GM12865 (cell line): Measurements from ENCODE around the gene SMAP1.
"Not testable (repeated sequence)": the region's sequence is repeated elsewhere in the genome, so short reads cannot be mapped to it uniquely, and the experiment has no call there.

ENCODE experiments used
- DNase-seq: peaks from one replicate; pipeline ENCODE4 v3.0.0; 2010; ENCODE audit warnings: low read depth
- H3K4me3 ChIP-seq: 2 replicates; pipeline ENCODE4 v1.5.1; 2011; ENCODE audit warnings: mild to moderate bottlenecking, low read depth, low read length, control low read depth
- CTCF ChIP-seq: IDR thresholded peaks from 2 replicates; pipeline ENCODE4 v1.5.1; 2011; ENCODE audit warnings: low read length, control low read depth, low read depth, inconsistent platforms; ENCODE audit not compliant: insufficient read depth; ENCODE audit errors: missing control alignments

Gene SMAP1

GRCh38 chr6:70734381-70734780 lies 66.7 kb downstream of the SMAP1 start:
- no peak overlapping the region for H3K4me3 ChIP-seq
- DNase-seq: no peak
- no peak for TF ChIP-seq CTCF

GRCh38 chr6:70734979-70735378 lies 67.3 kb downstream of the SMAP1 start:
- H3K4me3 ChIP-seq: no peak overlapping the region
- DNase-seq: no peak
- TF ChIP-seq CTCF: no peak

GRCh38 chr6:70735513-70735912 lies 67.8 kb downstream of the SMAP1 start:
- no peak for DNase-seq
- no peak for TF ChIP-seq CTCF
- H3K4me3 ChIP-seq: no peak overlapping the region

GRCh38 chr6:70738028-70738427 lies 70.3 kb downstream of the SMAP1 start:
- no peak for DNase-seq
- no peak overlapping the region for H3K4me3 ChIP-seq
- no peak for TF ChIP-seq CTCF

DNA sequence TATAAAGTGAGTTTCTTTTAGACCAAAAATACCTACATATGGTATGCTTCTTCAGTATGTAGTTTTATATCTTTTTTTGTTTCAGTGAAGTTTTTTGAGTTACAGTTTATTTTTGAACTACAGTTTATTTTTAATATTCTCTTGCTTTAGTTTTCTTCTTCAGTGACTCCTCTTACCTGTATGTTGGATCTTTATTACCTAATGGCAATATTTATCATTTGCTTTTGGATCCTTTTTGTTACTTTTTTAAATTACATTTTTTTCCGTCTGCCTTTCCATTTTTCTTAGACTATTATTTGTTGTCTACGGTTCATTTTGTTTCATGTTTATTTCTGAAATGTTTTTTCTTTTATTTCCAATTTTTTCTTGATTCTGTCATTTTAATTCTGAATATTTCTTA lies 71.9 kb downstream of the SMAP1 start:
- no peak for TF ChIP-seq CTCF
- no peak overlapping the region for H3K4me3 ChIP-seq
- no peak for DNase-seq

GRCh38 chr6:70740746-70741145 lies 73.1 kb downstream of the SMAP1 start:
- not testable (repeated sequence) for H3K4me3 ChIP-seq, DNase-seq

DNA sequence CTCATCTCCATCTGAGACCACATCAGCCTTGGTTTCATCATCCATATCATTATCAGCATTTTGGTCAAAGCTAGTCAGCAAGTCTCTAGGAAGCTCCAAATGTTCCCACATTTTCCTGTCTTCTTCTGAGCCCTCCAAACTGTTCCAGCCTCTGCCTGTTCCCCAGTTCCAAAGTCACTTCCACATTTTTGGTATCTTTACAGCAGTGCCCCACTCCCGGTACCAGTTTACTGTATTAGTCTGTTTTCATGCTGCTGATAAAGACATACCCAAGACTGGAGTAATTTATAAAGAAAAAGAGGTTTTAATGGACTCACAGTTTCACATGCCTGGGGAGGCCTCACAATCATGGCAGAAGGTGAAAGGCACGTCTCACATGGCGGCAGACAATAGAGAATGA lies 74.8 kb downstream of the SMAP1 start:
- DNase-seq, H3K4me3 ChIP-seq: not testable (repeated sequence)

DNA sequence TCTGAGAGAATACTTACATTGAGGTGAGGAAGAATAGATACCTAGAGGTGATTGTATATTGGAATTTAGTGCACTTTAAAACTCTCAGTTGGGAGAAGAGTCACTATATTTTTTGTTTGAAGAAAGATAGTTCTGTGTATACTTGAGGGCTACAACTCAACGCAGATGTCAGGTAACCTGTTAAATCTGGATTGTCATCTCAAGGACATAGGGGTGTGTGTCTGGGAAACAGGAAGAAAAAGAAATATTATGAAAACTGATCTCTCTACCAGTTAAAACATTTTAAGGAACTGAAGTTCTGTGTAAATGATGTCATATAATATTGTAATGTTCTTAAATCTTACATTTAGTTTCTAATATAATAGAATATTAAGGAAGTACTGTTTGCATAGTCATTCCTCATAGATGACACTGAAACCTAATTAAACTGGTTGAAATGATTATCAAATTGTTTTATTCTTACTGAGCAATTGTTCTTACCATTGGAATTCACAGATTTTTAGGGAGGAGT lies 86.2 kb downstream of the SMAP1 start:
- DNase-seq: no peak
- no peak overlapping the region for H3K4me3 ChIP-seq
- TF ChIP-seq CTCF: no peak
